GM18868 (cell line): ENCODE results near the gene ZCCHC24.

Source experiments
- ATAC-seq: cut with Tn5 transposase; IDR thresholded peaks from one replicate; pipeline ENCODE4 v1.9.1; 2021; ENCODE audit warnings: mild to moderate bottlenecking, moderate library complexity; ENCODE audit not compliant: unreplicated experiment

The ZCCHC24 gene

DNA sequence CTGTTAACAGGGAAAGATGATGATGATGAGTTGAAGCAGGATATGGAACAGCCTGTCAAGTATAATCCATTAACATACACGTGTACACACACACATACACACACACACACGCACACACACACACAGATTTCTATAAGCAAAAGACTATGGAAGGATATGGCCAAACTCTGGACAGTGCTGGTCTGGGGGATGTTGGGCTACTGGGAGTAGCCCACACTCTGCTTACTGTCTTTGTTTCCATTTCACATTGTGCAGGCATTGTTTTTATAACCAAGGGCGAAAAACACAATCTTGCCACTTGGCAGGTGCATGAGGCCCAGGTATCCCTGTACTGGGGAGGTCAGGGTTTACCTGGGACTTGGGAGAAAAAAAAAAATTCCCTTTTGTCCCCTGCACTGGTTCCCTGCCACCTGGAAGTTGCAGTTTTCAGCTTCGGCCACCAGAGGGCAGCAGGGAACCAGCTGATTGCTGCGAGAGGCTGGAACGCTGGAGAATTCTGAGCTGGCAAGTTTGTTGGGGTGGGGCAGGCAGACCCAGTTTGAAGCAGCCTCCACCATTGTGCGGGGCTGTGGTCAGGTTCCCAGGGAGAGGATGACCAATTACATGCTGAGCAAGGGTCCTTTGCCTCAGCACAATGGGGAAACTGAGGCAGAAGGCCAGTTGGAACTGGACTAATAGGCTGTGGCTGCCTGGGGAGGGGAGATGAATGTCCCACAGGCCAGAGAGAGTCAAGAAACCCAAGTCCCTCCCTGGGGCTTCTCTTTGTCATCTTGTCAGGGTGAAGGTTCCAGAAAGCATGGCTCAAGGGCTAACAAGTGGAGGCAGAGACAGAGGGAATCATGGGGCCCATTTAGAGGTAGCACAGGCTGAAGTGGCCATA lies 70.9 kb downstream of the ZCCHC24 start:
- no peak for ATAC-seq

DNA sequence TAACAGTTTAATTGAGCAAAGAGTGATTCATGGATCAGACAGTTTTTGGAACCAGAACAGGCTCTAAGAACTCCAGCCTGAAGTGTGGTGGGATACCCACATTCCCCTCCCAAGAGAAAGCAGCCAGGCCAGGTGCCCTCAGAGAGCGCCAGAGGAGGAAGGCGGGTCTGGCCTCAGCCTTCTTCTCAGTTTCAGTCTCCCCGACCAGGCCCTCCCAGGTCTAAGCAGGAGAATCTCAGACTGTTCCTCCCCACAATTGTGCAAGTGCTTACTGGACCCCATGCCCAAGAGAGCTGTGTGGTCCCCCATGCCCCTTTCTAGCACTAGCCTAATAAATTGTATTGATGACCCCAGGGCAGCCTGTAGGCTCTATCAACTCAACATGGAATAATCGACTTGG lies 72.6 kb downstream of the ZCCHC24 start:
- no peak for ATAC-seq

DNA sequence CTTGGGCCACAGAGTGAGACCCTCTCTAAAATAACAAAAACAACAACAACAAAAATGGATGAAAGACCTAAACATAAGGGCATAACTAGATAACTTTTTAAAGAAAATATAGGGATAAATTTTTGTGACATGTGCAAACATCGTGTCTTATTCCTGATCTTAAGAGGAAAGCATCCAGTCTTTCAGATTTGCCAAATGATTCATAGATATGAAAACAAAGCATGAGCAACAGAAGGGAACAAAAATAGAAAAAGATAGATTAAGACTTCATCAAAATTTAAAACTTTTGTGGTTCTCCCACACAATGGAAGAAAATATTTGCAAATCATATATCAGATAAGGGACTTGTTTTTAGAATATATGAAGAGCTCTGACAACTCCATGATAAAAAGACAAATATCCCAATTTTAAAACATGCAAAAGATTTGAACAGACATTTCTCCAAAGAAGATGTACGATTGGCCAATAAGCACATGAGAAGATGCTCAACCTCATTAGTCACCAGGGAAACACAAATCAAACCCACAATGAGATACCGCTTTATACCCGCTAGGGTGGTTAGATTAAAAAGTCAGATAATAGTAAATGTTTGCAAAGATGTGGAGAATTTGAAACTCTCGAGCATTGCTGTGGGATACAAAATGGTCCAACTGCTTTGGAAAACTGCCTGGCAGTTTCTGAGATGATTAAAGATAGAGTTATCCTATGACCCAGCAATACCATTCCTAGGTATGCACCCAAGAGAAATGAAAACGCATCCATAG lies 77.8 kb downstream of the ZCCHC24 start:
- no peak for ATAC-seq

DNA sequence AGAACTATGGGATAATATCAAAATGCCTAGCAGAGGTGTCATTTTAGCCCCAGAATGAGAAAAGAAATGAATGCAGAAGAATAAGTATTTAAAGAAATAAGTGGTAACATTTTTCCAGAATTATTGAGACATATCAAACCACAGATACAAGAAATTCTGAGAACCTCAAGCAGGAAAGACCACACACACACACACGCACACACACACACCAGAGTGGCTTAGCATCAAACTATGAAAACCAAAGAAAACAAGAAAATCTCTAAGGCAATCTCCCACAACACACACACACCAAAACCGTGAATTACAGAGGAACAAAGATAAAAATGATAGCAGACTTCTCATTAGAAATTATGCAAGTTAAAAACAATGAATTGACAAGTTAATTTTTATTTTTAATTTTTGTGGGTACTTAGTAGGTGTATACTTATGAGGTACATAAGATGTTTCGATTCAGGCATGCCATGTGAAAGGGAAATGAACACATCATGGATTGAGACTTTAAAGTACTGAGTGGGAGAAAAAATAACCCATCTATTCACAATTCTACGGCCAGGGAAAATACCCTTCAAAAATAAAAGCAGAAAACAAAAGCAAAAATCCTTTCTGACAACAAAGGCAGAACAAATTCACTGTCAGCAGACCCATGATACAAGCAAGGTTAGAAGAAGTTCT lies 83.6 kb downstream of the ZCCHC24 start:
- ATAC-seq, result no peak

DNA sequence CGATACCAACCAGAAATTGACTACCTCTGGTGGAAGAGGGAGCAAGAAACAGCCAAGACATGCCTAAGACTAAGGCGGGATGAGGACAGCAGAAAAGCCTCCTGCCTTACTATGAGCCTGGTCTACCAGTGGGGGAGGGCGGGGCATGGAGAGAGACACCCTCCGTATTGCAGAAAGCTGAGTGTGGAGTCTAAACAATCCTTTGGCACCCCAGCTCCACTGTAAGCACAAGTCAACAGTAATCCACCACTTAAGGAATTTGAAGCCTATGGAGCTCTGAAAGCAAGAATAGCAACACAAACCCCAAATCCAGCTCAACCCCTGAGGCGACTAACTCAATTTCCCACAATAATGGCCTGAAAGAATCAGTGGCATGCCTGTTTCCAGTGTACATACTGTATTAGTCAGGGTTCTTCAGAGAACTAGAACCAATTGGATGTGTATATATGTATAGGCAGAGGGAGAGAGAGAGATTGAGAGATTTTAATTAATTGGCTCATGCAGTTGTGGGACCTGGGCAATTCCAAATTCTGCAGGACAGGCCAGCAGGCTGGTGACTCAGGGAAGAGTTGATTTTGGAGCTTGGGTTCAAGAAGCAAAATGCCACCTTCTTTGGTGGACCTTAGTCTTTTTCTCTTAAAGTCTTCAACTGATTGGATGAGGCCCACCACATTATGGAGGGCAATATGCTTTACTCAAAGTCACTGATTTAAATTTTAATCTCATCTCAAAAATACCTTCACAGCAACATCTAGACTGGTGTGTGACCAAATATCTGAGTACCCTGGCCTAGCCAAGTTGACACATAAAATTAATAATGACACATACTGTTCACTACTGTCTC lies 84.7 kb downstream of the ZCCHC24 start:
- ATAC-seq, result no peak

DNA sequence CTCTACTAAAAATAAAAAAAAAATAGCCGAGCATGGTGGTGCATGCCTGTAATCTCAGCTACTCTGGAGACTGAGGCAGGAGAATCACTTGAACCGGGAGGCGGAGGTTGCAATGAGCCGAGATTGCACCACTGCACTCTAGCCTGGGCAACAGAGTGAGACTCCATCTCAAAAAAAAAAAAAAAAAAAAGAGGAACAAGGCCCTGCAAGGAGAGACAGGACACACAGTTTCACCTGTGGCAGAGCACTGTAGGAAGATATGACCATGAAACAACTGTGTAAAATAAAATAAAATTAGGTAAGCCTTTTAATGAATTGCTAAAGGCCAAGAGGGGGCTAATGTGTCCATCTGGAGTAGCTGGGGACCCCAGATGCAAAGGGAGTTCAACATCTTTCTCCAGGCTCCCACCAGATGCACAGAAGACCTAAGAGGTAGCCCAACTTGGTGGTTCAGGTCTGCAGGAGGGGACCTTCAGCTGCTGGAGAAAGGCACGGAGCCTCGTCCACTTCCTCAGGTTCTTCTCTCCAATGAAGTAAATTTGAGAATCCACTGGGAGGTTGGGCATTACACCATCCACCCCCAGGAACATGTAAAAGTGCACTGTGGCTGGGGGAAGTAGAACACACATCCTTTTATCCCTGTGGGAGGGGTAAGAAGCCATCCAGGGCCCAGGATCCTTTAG lies 85.5 kb downstream of the ZCCHC24 start:
- no peak for ATAC-seq

DNA sequence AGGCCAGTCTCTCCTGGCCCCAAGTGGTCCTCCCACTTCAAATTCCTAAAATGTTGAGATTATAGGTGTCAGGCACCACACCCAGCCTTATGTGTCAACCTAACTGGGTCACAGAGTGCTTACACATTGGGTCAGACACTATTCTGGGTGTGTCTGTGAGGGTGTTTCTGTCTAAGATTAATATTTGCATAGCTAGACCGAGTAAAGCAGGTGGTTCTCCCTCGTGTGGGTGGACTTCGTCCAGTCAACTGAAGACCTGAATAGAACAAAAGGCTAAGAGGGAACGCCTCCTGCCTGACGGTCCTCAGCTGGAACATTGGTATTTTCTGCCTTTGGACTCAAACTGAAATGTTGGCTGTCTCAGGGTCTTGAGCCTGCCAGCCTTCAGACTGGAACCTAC lies 86.6 kb downstream of the ZCCHC24 start:
- no peak for ATAC-seq

DNA sequence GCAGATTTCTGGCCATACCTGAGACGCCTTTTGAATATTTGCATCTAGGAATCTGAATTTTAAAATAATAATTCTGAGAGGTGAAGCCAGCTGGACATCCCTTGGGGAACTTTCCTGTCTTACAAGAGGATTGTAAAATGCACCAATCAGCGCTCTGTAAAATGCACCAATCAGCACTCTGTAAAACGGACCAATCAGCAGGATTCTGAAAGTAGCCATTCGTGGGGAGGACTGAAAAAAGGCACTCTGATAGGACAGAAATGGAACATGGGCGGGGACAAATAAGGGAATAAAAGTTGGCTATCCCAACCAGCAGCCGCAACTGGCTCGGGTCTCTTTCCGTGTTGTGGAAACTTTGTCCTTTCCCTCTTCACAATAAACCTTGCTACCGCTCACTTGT lies 88.2 kb downstream of the ZCCHC24 start:
- no peak for ATAC-seq

DNA sequence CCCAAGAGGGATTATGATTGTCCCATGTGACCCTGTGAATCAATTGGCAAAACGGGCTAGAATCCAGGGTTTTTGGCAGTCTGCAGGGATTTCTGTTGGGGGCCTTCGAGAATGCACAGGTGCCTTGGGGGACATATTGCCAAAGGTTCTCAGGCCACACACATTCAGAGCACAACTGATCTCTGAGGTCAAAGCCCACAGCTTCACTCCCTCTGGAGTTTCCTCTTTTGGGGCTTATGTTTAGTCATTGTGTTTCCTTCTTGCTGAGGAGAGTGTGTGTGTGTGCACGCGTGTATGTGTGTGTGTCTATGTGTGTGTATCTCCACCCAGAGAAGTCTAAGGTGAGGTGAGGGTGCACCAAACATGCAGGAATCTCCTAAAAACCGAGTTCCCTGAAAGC lies 89.3 kb downstream of the ZCCHC24 start:
- no peak for ATAC-seq

DNA sequence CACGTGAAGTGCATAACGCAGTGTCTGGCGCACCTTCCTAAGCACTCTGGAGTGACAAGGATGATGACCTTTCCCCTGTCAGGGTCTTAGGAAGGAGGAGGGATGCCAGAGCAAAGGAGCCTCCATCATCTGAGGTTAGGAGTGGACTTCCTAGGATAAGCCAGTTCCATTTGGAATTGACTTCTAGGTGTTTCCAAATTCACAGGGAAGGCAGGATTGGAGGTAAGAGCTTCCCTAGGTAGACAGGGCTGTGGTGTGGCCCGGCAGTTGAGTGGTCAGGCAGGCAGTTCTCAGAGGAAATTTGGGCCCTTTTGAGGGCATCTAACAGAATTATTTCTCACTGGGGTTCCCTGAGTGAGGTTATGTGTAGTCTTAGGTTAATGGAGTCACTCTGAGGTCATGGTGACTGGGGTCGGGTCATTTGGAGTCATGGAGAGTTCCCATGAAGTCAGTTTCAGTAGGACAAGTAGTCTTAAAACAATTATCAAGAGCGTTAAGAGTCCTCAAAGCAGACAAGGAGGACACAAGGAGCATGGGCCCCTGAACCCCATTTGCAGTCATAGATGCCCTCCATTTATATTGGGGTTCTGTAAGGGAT lies 89.9 kb downstream of the ZCCHC24 start:
- no peak for ATAC-seq

DNA sequence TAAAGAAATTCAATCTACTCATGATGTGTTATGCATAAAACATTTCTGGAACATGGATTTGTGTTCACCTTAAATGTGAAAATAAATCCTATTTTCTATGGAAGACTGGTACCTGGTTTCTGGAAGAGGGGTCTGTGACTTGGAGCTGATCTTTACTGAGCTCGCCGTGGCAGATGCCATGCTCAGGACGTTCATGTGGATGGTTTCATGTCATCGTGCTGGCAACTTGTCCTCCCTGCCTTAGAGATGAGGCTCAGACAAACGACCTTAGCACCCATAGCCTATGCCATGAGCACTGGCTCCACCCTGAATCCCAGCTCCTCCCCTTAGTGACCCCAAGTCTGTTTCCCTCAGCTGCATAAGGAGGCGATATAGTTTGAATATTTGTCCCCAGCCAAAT lies 90.8 kb downstream of the ZCCHC24 start:
- ATAC-seq, result no peak

DNA sequence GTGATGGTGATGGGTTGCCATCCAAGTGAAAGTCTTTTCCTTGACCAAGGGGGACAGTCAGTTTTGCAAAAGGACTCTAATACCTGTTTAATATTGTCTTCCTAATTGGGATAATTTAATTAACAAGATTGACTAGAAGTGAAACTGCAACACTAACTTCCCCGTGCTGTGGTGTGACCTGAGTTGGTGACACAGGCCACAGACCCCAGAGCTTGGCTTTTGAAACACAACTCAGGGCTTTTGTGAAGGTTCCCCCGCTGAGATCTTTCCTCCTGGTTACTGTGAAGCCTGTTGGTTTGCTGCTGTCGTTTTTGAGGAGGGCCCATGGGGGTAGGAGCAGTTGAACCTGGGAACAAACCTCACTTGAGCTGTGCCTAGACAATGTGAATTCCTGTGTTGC lies 91.3 kb downstream of the ZCCHC24 start:
- ATAC-seq, result no peak

DNA sequence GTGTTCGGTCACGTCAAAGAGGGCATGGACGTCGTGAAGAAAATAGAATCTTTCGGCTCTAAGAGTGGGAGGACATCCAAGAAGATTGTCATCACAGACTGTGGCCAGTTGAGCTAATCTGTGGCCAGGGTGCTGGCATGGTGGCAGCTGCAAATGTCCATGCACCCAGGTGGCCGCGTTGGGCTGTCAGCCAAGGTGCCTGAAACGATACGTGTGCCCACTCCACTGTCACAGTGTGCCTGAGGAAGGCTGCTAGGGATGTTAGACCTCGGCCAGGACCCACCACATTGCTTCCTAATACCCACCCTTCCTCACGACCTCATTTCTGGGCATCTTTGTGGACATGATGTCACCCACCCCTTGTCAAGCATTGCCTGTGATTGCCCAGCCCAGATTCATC lies 91.7 kb downstream of the ZCCHC24 start:
- no peak for ATAC-seq

DNA sequence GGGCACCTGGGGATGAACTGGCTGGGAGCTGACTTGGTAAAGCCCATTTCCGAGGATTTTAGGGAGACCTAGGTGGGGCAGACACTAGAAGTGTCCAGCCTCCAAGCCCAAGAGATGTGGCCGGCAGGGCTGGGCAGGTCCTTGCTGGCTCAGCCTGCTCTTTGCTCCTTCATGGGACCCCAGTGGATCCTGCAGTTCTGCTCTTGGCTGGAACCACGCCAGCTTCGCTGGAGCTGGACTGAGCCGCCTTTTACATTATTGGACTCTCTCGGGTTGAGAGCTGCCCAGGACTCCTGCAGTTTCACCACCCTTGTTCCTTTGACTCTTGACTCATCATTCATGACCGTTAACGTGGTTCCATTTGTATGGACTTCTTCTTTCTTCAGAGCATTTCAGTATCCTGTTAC lies 92.4 kb downstream of the ZCCHC24 start:
- no peak for ATAC-seq

DNA sequence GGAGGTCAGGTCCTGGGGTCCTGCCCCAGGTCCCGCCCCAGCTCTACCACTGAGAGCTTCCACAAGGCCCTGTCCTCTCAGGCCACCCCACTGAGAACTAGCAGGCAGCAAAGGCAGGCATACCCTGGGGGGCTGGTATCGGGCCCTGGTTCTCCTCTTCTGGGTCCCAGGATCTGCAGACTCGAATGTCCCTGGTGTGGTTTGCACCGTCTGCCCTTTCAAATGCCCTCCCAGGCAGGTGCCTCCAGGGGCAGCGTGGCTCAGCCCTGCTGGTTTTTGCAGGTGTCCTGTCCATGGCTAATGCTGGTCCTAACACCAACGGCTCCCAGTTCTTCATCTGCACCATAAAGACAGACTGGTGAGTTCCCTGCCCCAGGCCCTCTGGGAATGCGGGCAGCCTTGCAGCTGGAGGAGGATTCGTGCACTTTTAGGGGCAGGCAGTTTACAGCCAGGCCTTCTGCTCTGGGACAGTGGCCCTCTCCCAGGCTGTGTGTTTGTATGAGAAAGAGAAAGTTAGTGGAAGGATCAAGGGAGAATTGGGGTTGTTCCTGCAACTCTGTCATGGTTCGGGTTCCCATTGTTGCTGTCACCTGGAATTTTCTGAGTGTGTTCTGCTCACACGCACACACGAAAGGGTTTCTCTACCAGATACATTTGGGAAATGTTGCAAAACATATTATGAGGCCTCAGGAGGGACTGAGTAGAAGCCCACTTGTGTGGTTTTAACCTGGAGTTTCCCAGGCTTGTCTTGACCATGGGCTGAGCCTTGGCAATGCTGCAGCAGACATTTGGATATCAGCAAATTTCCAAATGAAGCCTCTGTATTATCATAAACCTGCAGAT lies 93.2 kb downstream of the ZCCHC24 start:
- ATAC-seq, result no peak

DNA sequence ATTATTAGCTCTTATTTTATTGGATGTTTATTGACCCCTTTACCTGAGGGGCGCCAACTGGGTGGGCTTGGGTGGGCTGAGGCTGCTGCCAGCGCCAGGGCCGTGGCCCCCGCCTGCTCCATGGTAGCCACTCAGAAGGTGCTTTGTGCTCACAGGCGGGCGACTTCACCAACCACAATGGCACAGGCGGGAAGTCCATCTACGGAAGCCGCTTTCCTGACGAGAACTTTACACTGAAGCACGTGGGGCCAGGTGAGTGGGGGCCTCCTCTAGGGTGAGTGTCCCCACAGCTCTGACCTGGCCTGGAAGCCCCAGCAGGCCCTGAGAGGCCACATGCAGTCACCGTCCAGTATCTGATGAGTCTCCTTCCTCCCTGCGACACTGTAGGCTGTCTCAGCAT lies 94.1 kb downstream of the ZCCHC24 start:
- no peak for ATAC-seq

DNA sequence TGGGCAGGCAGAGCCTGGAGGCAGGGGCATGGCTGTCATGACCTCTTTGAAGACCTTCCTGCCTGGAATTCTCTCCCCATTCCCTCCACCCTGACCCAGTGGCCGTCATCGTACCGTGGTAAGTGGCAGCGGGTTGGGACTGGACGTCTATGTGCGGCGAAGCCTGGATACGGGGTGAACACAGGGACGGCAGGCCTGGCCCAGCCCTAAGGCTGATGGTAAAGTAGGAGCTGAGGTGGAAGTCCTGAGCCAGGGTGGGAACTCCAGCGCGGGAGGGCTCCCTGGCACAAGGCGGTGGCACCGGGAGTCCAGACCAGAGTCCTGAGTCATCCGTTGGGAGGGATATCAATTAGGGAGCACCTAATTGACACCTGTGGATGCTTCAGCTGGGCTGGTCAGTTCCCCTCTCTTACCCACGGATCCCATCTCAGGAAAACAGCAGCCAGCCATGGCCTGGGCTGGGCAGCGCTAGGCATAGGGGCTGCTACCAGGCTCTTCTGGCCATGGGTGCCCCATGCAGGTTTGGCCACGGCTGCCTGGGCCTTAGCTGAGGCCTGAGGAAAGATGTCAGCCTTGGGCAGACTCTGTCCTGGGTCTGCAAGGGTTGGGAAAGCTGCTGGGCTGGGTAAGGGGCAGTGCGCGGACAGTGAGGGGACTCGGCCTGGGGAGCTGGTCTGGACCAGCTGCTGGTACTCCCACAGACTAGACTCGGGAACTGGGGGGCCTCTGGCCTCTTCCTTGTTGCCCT lies 94.8 kb downstream of the ZCCHC24 start:
- ATAC-seq, result no peak

DNA sequence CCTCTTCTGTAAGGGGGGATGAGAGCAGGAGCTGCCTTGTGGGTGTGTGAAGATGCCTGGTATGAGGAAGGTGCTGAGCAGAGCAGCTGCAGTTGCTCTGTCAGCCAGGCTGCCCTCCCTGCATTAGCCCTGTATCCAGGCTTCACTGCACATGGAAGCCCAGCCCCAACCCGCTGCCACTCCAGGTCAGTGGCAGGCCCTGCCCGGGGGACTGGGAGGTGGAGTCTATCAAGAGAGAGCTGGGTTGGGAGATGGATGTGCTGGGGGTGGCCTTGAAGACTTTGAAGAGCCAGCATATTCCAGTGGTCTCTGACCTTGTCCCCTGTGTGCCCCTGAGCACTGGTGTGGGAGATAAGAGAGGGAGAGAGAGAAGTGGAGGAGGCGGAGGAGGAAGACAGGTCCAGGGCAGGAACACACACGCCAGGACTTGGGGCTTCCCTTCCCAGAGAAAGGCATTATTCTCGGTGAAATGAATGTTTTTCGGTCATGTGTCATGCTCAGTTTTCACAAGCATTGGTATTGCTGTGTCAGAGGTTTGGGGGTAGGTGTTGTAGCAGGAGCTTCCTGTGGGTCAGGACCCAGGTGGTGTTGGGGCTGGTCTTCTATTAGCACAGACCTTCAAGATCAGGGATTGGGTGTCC lies 95.5 kb downstream of the ZCCHC24 start:
- no peak for ATAC-seq
